ENCODE results near the gene RNF183. TPM values are rescaled to one million over a fixed set of nuclear protein-coding genes. Genes with fewer than 3 reads are reported as not detected.

RNF183 gene
- total and polyA plus RNA-seq, 9 of the 15 experiments (the other 6 are each of a cell fraction or from before 2014, with no cell fraction given), result 0.04 to 2.0 (median 0.16) TPM; not detected in 5

- TF ChIP-seq TEAD1 (CRISPR knock-in tag; IDR thresholded peaks at IDR 0.05) (peak in 1 of 2 experiments; percentile 97; a peak in 2 of 4 replicates), NR2C2 (CRISPR knock-in tag; IDR thresholded peaks at IDR 0.05) (no peak), NR2C2 (tag; IDR thresholded peaks at IDR 0.05) (peak; percentile 55), ZNF354B (CRISPR knock-in tag; IDR thresholded peaks at IDR 0.05) (peak; percentile 91), NFE2L1 (tag; IDR thresholded peaks at IDR 0.05; ENCODE audit: borderline replicate concordance, low read depth) (peak; percentile 71), PHF8 (IDR thresholded peaks at IDR 0.05; ENCODE audit: borderline replicate concordance, low read length) (no peak), TEAD4 (IDR thresholded peaks at IDR 0.05; ENCODE audit: low read length) (no peak), TEAD4 (CRISPR knock-in tag; IDR thresholded peaks at IDR 0.05; ENCODE audit: borderline replicate concordance) (no peak), CUX1 (CRISPR knock-in tag; IDR thresholded peaks at IDR 0.05) (peak; percentile 81; the same call in 1 of the 2 replicates), MLX (CRISPR knock-in tag; conservative IDR thresholded peaks at IDR 0.05) (no peak), LCOR (CRISPR knock-in tag; IDR thresholded peaks at IDR 0.05) (no peak), ELF4 (CRISPR knock-in tag; IDR thresholded peaks at IDR 0.05) (peak; percentile 69; the same call in 1 of the 2 replicates), BRF1 (IDR thresholded peaks at IDR 0.05; ENCODE audit: borderline replicate concordance, extremely low read depth, insufficient read length) (no peak), HIVEP1 (CRISPR knock-in tag; IDR thresholded peaks at IDR 0.05) (peak; percentile 94), MECOM (CRISPR knock-in tag; IDR thresholded peaks at IDR 0.05) (peak; percentile 95), NR2F6 (CRISPR knock-in tag; IDR thresholded peaks at IDR 0.05) (peak; percentile 75; the same call in 1 of the 2 replicates), ZNF133 (CRISPR knock-in tag; IDR thresholded peaks at IDR 0.05) (0 out of 2 replicates have a peak, but pooled peaks have one; percentile 42), TCF7L2 (IDR thresholded peaks at IDR 0.05; ENCODE audit: low read depth, low read length) (no peak), IRF2 (CRISPR knock-in tag; IDR thresholded peaks at IDR 0.05) (no peak), ZNF445 (CRISPR knock-in tag; IDR thresholded peaks at IDR 0.05; ENCODE audit: low read depth) (0 out of 2 replicates have a peak, but pooled peaks have one; percentile 32), IFI16 (CRISPR knock-in tag; IDR thresholded peaks at IDR 0.05) (peak; percentile 73; the same call in 1 of the 2 replicates), ZNF175 (CRISPR knock-in tag; IDR thresholded peaks at IDR 0.05; ENCODE audit: low read depth) (peak; percentile 86)
- TF ChIP-seq, protein P1, sequence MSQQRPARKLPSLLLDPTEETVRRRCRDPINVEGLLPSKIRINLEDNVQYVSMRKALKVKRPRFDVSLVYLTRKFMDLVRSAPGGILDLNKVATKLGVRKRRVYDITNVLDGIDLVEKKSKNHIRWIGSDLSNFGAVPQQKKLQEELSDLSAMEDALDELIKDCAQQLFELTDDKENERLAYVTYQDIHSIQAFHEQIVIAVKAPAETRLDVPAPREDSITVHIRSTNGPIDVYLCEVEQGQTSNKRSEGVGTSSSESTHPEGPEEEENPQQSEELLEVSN (IDR thresholded peaks at IDR 0.05; ENCODE audit: borderline replicate concordance in 1 of 2, extremely low read depth in 1 of 2, insufficient read depth in 1 of 2, insufficient read length in 1 of 2, low read depth in 1 of 2, low read length in 1 of 2, poor library complexity in 1 of 2, severe bottlenecking in 1 of 2), result no peak
Observed at GRCh38 chr9:113345671-113346070, 42.5 kb upstream of the RNF183 start (continued).
